ENCODE data around the gene LGR6.

DNA sequence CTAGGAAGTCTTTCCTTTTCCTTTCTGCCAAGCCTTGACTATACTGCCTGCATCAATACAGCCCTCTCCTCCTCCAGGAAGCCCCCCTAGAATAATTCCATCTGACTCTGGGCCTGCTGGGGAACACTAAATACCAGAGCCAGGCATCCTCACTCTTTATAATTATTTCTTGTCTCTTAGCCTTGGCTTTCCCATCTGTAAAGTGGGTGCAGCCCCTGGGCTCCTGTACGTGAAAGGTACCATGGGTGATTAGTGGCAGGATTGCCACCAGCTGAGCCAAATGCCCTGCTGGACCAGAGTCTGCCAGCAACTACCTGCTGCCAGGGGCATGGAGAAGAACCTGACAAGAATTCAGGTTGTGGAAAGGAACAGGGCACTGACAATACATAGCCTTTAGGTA is 58.7 kb downstream of the LGR6 start:
- TF ChIP-seq CTCF (IDR thresholded peaks at IDR 0.05; ENCODE audit: poor library complexity, severe bottlenecking) (no peak), EP300 (conservative IDR thresholded peaks at IDR 0.05; ENCODE audit: poor library complexity, severe bottlenecking) (no peak), POLR2AphosphoS5 (IDR thresholded peaks at IDR 0.05) (no peak), SMC3 (conservative IDR thresholded peaks at IDR 0.05; ENCODE audit: poor library complexity) (no peak), EZH2 (IDR thresholded peaks at IDR 0.05; ENCODE audit: borderline replicate concordance, insufficient read depth, low read length, poor library complexity, severe bottlenecking) (no peak)
- TF ChIP-seq, protein P1, sequence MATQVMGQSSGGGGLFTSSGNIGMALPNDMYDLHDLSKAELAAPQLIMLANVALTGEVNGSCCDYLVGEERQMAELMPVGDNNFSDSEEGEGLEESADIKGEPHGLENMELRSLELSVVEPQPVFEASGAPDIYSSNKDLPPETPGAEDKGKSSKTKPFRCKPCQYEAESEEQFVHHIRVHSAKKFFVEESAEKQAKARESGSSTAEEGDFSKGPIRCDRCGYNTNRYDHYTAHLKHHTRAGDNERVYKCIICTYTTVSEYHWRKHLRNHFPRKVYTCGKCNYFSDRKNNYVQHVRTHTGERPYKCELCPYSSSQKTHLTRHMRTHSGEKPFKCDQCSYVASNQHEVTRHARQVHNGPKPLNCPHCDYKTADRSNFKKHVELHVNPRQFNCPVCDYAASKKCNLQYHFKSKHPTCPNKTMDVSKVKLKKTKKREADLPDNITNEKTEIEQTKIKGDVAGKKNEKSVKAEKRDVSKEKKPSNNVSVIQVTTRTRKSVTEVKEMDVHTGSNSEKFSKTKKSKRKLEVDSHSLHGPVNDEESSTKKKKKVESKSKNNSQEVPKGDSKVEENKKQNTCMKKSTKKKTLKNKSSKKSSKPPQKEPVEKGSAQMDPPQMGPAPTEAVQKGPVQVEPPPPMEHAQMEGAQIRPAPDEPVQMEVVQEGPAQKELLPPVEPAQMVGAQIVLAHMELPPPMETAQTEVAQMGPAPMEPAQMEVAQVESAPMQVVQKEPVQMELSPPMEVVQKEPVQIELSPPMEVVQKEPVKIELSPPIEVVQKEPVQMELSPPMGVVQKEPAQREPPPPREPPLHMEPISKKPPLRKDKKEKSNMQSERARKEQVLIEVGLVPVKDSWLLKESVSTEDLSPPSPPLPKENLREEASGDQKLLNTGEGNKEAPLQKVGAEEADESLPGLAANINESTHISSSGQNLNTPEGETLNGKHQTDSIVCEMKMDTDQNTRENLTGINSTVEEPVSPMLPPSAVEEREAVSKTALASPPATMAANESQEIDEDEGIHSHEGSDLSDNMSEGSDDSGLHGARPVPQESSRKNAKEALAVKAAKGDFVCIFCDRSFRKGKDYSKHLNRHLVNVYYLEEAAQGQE (IDR thresholded peaks at IDR 0.05; ENCODE audit: borderline replicate concordance): no peak
